Measurements from ENCODE around the gene PRRT3.

PRRT3 gene

GRCh38 chr3:9951962-9952805, at the start of gene PRRT3:
Gene PRRT3 (minus strand): TSS chr3:9952408. CDS start chr3:9950115, 2,293 bp downstream.
- peak; percentile 50 for DNase-seq (ENCODE audit: low spot score)

GRCh38 chr3:10000686-10001085, 48.5 kb upstream of the PRRT3 start:
- DNase-seq (ENCODE audit: low spot score) = no peak

DNA sequence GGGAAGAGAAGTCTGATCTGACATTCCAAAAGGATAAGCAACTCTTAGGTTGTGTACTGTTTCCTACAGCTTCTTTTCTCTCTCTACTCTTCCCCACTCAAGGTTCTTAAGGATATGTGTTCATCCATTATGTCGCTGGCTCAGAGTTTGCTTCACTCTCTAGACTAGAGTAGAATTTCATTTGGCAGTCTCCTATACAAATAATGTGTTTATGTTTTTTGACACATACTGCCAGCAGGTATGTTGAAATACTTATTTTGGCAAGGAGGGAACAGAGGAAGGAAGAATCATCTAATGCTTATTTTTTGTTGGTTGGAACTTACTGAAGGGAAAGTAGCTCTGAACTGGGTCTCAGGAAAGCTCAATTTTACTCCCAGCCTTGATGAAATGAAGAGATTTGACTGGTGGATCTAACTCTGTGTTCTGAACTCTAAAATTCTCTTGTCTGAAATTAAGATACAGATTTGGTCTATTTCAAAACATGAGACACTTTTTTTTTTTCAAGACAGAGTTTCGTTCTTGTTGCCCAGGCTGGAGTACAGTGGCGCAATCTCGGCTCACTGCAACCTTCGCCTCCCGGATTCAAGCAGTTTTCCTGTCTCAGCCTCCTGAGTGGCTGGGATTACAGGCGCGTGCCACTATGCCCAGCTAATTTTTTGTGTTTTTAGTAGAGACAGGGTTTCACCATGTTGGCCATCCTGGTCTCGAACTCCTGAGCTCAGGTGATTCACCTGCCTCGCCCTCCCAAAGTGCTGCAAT, 42.1 kb upstream of the PRRT3 start:
- no peak for DNase-seq (ENCODE audit: low spot score)

DNA sequence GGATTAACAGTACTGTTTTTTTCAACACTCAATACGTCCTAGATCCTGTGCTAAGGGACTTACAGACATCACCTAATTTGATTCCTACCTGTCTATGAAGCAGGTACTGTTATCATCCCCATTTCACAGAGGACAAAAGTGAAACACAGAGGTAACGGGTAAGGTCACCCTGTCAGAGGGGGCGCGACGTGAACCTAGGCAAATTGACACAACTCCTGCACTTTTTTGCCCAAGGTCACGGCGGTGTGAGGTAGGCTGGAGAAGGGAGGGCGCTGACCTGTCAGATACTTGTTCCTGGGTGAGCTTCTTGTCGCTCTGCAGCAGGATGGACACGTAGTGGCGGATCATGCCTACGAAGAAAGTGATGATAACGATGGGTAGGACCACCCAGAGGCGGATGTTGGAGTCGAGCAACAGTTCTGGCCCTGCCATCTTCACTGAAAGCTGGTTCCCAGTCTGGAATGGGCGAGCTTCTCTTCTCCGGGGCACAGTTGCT, 34.1 kb upstream of the PRRT3 start:
- DNase-seq (ENCODE audit: low spot score) = no peak

GRCh38 chr3:9980251-9980650, 28.0 kb upstream of the PRRT3 start:
- DNase-seq (ENCODE audit: low spot score) = no peak

DNA sequence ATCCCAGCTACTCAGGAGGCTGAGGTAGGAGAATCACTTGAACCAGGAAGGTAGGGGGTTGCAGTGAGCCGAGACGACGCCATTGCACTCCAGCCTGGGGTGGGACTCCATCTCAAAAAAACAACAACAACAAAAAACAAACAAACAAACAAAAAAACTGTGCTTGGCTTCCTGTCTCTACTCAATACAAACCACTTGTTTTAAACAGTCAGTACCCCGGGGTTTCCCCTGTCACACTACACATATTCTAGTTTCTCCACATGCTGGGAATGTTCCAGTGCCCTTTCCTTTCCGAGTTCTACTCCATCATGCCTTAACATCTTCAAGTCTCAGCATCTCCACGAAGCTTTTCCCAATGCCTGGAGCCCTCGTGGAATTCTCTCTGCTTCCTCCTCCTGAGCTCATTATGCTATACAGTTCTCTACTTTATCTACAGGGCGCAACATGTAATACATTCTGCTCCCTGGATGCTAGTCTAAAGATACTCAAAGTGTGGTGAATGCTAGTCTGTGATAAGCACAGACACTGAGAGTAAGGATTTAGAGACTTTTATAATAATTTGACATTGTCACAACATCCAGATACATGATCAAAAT, 26.6 kb upstream of the PRRT3 start:
- DNase-seq (ENCODE audit: low spot score) = no peak

- peak; percentile 84 for DNase-seq (ENCODE audit: low spot score)
Measured at GRCh38 chr3:9976721-9977709, 24.8 kb upstream of the PRRT3 start.

- DNase-seq (ENCODE audit: low spot score) = no peak
Measured at GRCh38 chr3:9970020-9970652, 17.9 kb upstream of the PRRT3 start.

DNA sequence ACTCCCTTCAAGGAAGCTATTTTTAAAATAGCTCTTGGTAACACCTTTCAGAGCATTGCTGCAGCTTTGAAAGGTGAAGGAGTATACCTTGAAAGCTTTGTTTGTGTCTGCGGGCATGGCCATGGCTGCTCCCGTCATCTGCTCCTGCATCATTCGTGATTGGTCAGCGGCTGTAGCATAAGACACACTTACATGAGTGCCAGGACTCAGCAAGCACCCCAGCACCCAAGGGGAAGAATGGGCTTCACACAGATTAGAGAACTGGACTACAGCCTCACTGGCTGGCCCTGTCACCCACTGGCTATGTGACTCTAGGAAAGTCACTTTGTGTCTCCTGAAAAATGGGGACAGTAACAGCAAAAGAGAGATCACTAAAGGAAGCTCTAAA, 17.4 kb upstream of the PRRT3 start:
- DNase-seq (ENCODE audit: low spot score) = no peak

GRCh38 chr3:9966841-9967240, 14.6 kb upstream of the PRRT3 start:
- DNase-seq (ENCODE audit: low spot score) = no peak

DNA sequence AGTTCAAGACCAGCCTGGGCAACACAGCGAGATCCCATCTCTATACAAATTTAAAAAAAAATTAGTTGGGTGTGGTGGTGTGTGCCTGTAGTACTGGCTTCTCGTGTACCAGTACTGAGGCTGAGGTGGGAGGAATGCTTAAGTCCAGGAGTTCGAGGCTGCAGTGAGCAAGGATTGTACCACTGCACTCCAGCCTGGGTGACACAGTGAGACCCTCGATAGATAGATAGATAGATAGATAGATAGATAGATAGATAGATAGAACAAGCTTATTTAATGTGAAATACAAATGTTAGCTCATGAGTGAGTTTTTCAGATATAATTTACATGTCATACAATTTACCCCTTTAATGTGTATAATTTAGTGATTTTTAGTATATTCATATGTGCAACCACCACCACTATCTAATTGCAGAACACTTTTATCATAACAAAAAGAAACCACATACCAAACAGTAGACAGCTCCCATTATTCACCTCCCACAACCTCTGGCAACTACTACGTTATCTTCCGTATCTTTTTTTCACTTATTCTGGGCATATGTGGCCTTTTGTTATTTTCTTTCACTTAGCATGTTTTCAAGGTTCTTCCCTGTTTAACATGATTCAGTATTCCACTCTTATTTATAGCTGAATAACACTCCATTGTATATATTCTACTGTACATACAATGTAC, 13.1 kb upstream of the PRRT3 start:
- DNase-seq (ENCODE audit: low spot score) = no peak

GRCh38 chr3:9957214-9957613, 5.0 kb upstream of the PRRT3 start:
- DNase-seq (ENCODE audit: low spot score) = no peak

DNA sequence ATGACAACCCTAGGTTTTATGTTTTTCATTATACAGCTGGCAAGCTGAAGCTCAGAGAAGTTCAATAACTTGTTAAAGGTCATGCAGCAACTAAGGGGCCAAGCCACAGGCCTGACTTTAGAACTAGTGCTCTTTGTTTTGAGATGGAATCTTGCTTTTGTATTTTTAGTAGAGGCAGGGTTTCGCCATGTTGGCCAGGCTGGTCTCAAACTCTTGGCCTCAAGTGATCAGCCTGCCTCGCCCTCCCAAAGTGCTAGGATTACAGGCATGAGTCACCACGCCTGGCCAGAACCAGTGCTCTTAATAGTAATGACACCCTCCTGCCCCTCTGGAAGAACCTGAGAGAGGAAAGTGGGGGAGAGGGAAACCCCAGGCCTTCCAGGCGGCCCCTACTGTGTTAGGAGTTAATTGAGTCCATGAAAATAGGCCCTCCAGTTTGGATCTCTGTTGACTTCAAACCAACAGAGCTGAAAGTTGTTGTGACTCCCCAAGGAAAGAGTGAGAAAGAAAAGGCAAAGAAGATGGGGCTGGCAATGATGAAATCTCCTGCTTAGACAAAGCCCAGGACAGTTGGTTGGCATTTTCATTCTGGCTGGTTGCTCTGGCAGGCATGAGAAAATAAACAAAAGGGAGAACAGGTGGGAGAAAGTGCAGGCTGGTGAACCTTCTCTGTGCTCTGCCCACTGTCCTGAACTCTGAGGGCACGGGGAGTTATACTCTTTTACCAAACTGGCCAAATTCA, 3.6 kb upstream of the PRRT3 start:
- no peak for DNase-seq (ENCODE audit: low spot score)

GRCh38 chr3:9955067-9955502, 2.9 kb upstream of the PRRT3 start:
- DNase-seq (ENCODE audit: low spot score) = no peak

GRCh38 chr3:9951598-9951961, 628 bp downstream of the PRRT3 start:
- DNase-seq (ENCODE audit: low spot score) = no peak

- DNase-seq (ENCODE audit: low spot score) = no peak
Measured at GRCh38 chr3:9951126-9951525, 1.1 kb downstream of the PRRT3 start.

- no peak for DNase-seq (ENCODE audit: low spot score)
Measured at GRCh38 chr3:9949626-9950025, 2.6 kb downstream of the PRRT3 start.

- no peak for DNase-seq (ENCODE audit: low spot score)
Measured at GRCh38 chr3:9949115-9949514, 3.1 kb downstream of the PRRT3 start.

- DNase-seq (ENCODE audit: low spot score) = no peak
Measured at GRCh38 chr3:9948586-9948985, 3.6 kb downstream of the PRRT3 start.

Measured in activated CD4-positive, alpha-beta T cell treated with anti-CD3 and anti-CD28 coated beads, Interleukin-2, Interleukin-4, amounts not matched to agents 100 ng/mL and 50 ng/mL, durations not matched to agents 16 hours and 8 hours (primary cell).